ENCODE measurements around the gene UIMC1.

DNA sequence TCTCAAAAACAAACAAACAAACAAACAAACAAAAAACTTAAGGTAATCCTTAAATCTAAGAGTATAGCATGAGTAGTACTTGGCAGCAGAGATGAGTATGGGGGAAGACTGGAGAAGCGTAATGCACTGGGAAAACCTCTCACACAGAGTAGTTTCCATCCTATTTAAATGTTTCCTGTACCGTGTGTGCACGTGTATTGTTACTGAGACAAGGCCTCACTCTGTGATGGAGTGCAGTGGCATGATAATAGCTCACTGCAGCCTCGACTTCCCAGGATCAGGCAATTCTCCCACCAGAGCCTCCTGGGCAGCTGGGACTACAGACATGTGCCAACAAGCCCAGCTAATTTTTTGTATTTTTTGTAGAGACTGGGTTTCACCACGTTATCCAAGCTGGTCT, 2.9 kb downstream of the UIMC1 start:
- TF ChIP-seq CTCF (IDR thresholded peaks at IDR 0.05): no peak
- no peak for TF ChIP-seq EP300 (IDR thresholded peaks at IDR 0.05)
- TF ChIP-seq POLR2A (IDR thresholded peaks at IDR 0.05): no peak
